ENCODE results near the gene AQP9.

The AQP9 gene

GRCh38 chr15:58138106-58138505, at the start of gene AQP9:
Gene AQP9, plus strand, starts transcription at chr15:58138381. Its CDS starts 185 bp downstream, at chr15:58138566.
- Histone ChIP-seq H3K27me3 (replicated peaks) (no peaks in the 10 kb centered on the region), H3K4me3 (ENCODE audit: low read depth, low read length) (no peak within 1 kb of the TSS), H3K27ac (no peak within 1 kb of the TSS), H3K36me3 (replicated peaks) (no peaks in the 10 kb centered on the region)
- no peak for DNase-seq
- no peak for TF ChIP-seq CTCF (IDR thresholded peaks at IDR 0.05; ENCODE audit: low read depth, low read length, missing control alignments)
- in situ Hi-C loops (cut with HindIII; ENCODE audit: low pct_ligation_motif_present, low sequenced_read_pairs): no loop called here

- H3K27ac ChIP-seq: no peak overlapping the region
- H3K4me3 ChIP-seq (ENCODE audit: low read depth, low read length): no peak overlapping the region
- no peaks in the 10 kb centered on the region for H3K36me3 ChIP-seq (replicated peaks)
- H3K27me3 ChIP-seq (replicated peaks): no peaks in the 10 kb centered on the region
- in situ Hi-C loops (cut with HindIII; ENCODE audit: low pct_ligation_motif_present, low sequenced_read_pairs): no loop called here
- no peak for DNase-seq
- no peak for TF ChIP-seq CTCF (IDR thresholded peaks at IDR 0.05; ENCODE audit: low read depth, low read length, missing control alignments)
Measured at GRCh38 chr15:58095415-58095814, 42.8 kb upstream of the AQP9 start.

GRCh38 chr15:58096529-58097084, 41.6 kb upstream of the AQP9 start:
- in situ Hi-C loops (cut with HindIII; ENCODE audit: low pct_ligation_motif_present, low sequenced_read_pairs): no loop called here
- no peaks in the 10 kb centered on the region for H3K36me3 ChIP-seq (replicated peaks)

GRCh38 chr15:58103482-58103881, 34.7 kb upstream of the AQP9 start:
- Histone ChIP-seq H3K27ac (no peak overlapping the region), H3K4me3 (ENCODE audit: low read depth, low read length) (no peak overlapping the region), H3K36me3 (replicated peaks) (no peaks in the 10 kb centered on the region), H3K27me3 (replicated peaks) (peaks cover 11% of the 10 kb centered on the region)
- DNase-seq: no peak
- no peak for TF ChIP-seq CTCF (IDR thresholded peaks at IDR 0.05; ENCODE audit: low read depth, low read length, missing control alignments)
- in situ Hi-C loops (cut with HindIII; ENCODE audit: low pct_ligation_motif_present, low sequenced_read_pairs): no loop called here

More at GRCh38 chr15:58096529-58097084, 41.6 kb upstream of the AQP9 start:
- H3K4me3 ChIP-seq (ENCODE audit: low read depth, low read length): no peak overlapping the region
- TF ChIP-seq CTCF (IDR thresholded peaks at IDR 0.05; ENCODE audit: low read depth, low read length, missing control alignments): no peak
- no peak for DNase-seq
- H3K27me3 ChIP-seq (replicated peaks): peaks cover 2% of the 10 kb centered on the region
- no peak overlapping the region for H3K27ac ChIP-seq

- Histone ChIP-seq H3K36me3 (replicated peaks) (no peaks in the 10 kb centered on the region), H3K27ac (no peak overlapping the region), H3K27me3 (replicated peaks) (peaks cover 16% of the 10 kb centered on the region), H3K4me3 (ENCODE audit: low read depth, low read length) (no peak overlapping the region)
- in situ Hi-C loops (cut with HindIII; ENCODE audit: low pct_ligation_motif_present, low sequenced_read_pairs): no loop called here
- TF ChIP-seq CTCF (IDR thresholded peaks at IDR 0.05; ENCODE audit: low read depth, low read length, missing control alignments): no peak
- DNase-seq: no peak
Measured at GRCh38 chr15:58108117-58108516, 30.1 kb upstream of the AQP9 start.

GRCh38 chr15:58109419-58109818, 28.8 kb upstream of the AQP9 start:
- DNase-seq: no peak
- in situ Hi-C loops (cut with HindIII; ENCODE audit: low pct_ligation_motif_present, low sequenced_read_pairs): no loop called here
- H3K36me3 ChIP-seq (replicated peaks): no peaks in the 10 kb centered on the region
- no peak overlapping the region for H3K4me3 ChIP-seq (ENCODE audit: low read depth, low read length)
- TF ChIP-seq CTCF (IDR thresholded peaks at IDR 0.05; ENCODE audit: low read depth, low read length, missing control alignments): no peak
- peaks cover 13% of the 10 kb centered on the region for H3K27me3 ChIP-seq (replicated peaks)
- no peak overlapping the region for H3K27ac ChIP-seq

Data from brain microvascular endothelial cell (primary cell).